ENCODE measurements around the gene ETV6. TPM values are rescaled to one million over a fixed set of nuclear protein-coding genes. Genes with fewer than 3 reads are reported as not detected.
A peak's percentile ranks its signal among the peaks of the same experiment; 100 is the strongest.

ETV6 gene
- polyA plus RNA-seq, 3 donors = 6.8 to 45.1 (median 11.7) TPM

DNA sequence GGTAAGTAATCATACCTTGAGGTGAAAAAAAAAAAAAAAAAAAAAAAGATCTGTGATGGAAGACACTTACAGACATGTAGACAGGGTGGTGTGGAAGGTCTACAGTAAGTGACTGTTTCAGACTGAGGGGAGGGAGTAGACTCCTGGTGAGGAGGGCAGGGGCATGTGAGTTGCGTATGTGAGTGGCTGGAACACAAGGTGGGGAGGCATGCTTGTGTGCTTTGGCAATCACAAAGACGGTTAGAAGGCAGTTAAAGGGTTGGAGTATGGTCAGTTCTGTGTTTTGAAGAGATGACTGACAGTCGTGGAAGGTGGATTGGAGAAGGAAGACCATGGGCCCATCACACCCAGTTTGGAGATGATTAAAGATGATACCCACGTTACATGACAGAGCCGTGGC is 65.2 kb downstream of the ETV6 start:
- 60% methylated on average over 5 of the region's 5 CpGs for WGBS (ENCODE audit: insufficient coverage)
- peak overlapping the region in 1 of 2 donors; percentile 86 for H3K27ac ChIP-seq (ENCODE audit: low read depth in 1 of 2, low read length in 2 of 2)

DNA sequence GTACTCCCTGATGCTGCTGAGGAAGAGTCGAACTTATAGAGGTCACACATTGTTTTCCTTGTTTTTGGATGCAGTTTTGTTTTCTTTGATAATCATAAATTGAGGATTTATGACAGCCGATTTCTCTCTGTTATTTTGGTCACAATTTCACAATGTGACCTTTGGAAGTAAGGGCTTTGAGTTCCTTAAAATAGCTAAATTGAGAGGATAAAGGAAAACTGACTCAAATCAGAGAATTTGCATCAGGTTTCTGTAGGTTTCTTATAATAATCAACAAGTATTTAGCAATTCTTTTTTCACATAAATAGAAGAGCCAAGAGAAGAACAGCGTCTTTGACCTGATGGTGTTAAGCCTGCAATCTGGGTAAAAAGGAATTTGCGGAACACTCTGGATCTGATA is 66.1 kb downstream of the ETV6 start:
- peak overlapping the region in 6 of 7 donors; percentile 42 to 93 (median 60) for H3K27ac Mint-ChIP-seq
- intact Hi-C loops (cut with micrococcal nuclease) = loop anchor here in 1 of 2 donors (5.0 kb wide), 2 partner anchors 47 to 118 kb away; no protein-coding TSS in a partner anchor
- peaks cover 0 to 20% of the 10 kb centered on the region in 2 donors for H3K36me3 ChIP-seq (replicated peaks in 1 of 2; ENCODE audit: control insufficient read depth in 1 of 2, insufficient read depth in 2 of 2, low read length in 2 of 2)
- H3K4me2 ChIP-seq (replicated peaks; ENCODE audit: extremely low read depth, low read length, poor library complexity, severe bottlenecking) = no peak overlapping the region
- no peaks in the 10 kb centered on the region for H3K9me3 Mint-ChIP-seq
- H2AFZ ChIP-seq (ENCODE audit: insufficient read depth, low read depth, low read length, poor library complexity, severe bottlenecking) = no peak overlapping the region
- no peaks in the 10 kb centered on the region for H3K27me3 ChIP-seq (ENCODE audit: control insufficient read depth in 2 of 2, insufficient read depth in 2 of 2, low read length in 2 of 2)
- no peak overlapping the region for H3K4me3 ChIP-seq (replicated peaks in 1 of 3; ENCODE audit: low read depth in 2 of 3, low read length in 3 of 3)
- TF ChIP-seq, protein P1, sequence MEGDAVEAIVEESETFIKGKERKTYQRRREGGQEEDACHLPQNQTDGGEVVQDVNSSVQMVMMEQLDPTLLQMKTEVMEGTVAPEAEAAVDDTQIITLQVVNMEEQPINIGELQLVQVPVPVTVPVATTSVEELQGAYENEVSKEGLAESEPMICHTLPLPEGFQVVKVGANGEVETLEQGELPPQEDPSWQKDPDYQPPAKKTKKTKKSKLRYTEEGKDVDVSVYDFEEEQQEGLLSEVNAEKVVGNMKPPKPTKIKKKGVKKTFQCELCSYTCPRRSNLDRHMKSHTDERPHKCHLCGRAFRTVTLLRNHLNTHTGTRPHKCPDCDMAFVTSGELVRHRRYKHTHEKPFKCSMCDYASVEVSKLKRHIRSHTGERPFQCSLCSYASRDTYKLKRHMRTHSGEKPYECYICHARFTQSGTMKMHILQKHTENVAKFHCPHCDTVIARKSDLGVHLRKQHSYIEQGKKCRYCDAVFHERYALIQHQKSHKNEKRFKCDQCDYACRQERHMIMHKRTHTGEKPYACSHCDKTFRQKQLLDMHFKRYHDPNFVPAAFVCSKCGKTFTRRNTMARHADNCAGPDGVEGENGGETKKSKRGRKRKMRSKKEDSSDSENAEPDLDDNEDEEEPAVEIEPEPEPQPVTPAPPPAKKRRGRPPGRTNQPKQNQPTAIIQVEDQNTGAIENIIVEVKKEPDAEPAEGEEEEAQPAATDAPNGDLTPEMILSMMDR (IDR thresholded peaks at IDR 0.05) = no peak
- peaks cover 52 to 56% of the 10 kb centered on the region in 2 donors for H3K4me1 ChIP-seq (ENCODE audit: control insufficient read depth in 1 of 2, insufficient read depth in 2 of 2, low read length in 2 of 2)
- no peak overlapping the region for H3K4me3 Mint-ChIP-seq
- peaks cover 98% of the 10 kb centered on the region for H3K79me2 ChIP-seq (ENCODE audit: insufficient read depth, low read length)
- no peaks in the 10 kb centered on the region for H3K9me3 ChIP-seq (replicated peaks in 1 of 2; ENCODE audit: control insufficient read depth in 1 of 2, insufficient read depth in 1 of 2, low read length in 2 of 2)
- H3K9ac ChIP-seq (ENCODE audit: insufficient read depth, low read length, poor library complexity, severe bottlenecking) = no peak overlapping the region
- 80% methylated on average over 1 of the region's 4 CpGs for WGBS (ENCODE audit: insufficient coverage)
- H3K36me3 Mint-ChIP-seq = peaks cover 47 to 49% of the 10 kb centered on the region in 2 donors
- peak overlapping the region in 1 of 2 donors; percentile 86 for H3K27ac ChIP-seq (ENCODE audit: low read depth in 1 of 2, low read length in 2 of 2)
- H3K27me3 Mint-ChIP-seq (ENCODE audit: low read depth in 3 of 3) = peaks cover 0 to 1% (median 0%) of the 10 kb centered on the region in 3 donors
- peaks cover 90% of the 10 kb centered on the region for H3K4me1 Mint-ChIP-seq
- DNase-seq = no peak
- H4K20me1 ChIP-seq (ENCODE audit: insufficient read depth, low read length) = peaks cover 23% of the 10 kb centered on the region

More for the DNA sequence above, 65.2 kb downstream of the ETV6 start:
- Mint-ChIP-seq H3K36me3 (peaks cover 46 to 49% of the 10 kb centered on the region in 2 donors), H3K9me3 (no peaks in the 10 kb centered on the region), H3K27ac (peak overlapping the region in 5 of 7 donors; percentile 16 to 93 (median 41)), H3K4me1 (peaks cover 87% of the 10 kb centered on the region), H3K4me3 (no peak overlapping the region), H3K27me3 (ENCODE audit: low read depth in 3 of 3) (peaks cover 0 to 1% (median 0%) of the 10 kb centered on the region in 3 donors)
- Histone ChIP-seq H3K4me1 (ENCODE audit: control insufficient read depth in 1 of 2, insufficient read depth in 2 of 2, low read length in 2 of 2) (peaks cover 51 to 54% of the 10 kb centered on the region in 2 donors), H4K20me1 (ENCODE audit: insufficient read depth, low read length) (peaks cover 30% of the 10 kb centered on the region), H3K4me3 (replicated peaks in 1 of 3; ENCODE audit: low read depth in 2 of 3, low read length in 3 of 3) (no peak overlapping the region), H2AFZ (ENCODE audit: insufficient read depth, low read depth, low read length, poor library complexity, severe bottlenecking) (no peak overlapping the region), H3K4me2 (replicated peaks; ENCODE audit: extremely low read depth, low read length, poor library complexity, severe bottlenecking) (no peak overlapping the region), H3K36me3 (replicated peaks in 1 of 2; ENCODE audit: control insufficient read depth in 1 of 2, insufficient read depth in 2 of 2, low read length in 2 of 2) (peaks cover 0 to 20% of the 10 kb centered on the region in 2 donors), H3K9ac (ENCODE audit: insufficient read depth, low read length, poor library complexity, severe bottlenecking) (no peak overlapping the region), H3K27me3 (ENCODE audit: control insufficient read depth in 2 of 2, insufficient read depth in 2 of 2, low read length in 2 of 2) (no peaks in the 10 kb centered on the region), H3K79me2 (ENCODE audit: insufficient read depth, low read length) (peaks cover 99% of the 10 kb centered on the region), H3K9me3 (replicated peaks in 1 of 2; ENCODE audit: control insufficient read depth in 1 of 2, insufficient read depth in 1 of 2, low read length in 2 of 2) (no peaks in the 10 kb centered on the region)
- intact Hi-C loops (cut with micrococcal nuclease) = loop anchor here (5.0 kb wide), 3 partner anchors 37 to 117 kb away; no protein-coding TSS in a partner anchor
- TF ChIP-seq, protein P1 (IDR thresholded peaks at IDR 0.05) = no peak
- no peak for DNase-seq

Measured in CD14-positive monocyte (primary cell).